RWPE2 (cell line): Measurements from ENCODE around the gene PFAS.
A peak's percentile ranks its signal among the peaks of the same experiment; 100 is the strongest.

Experiments
- ATAC-seq: fragments of 200-7000 bp; cut with Tn5 transposase; 3 replicates; pipeline ENCODE4 v1.9.1; 2021; ENCODE audit warnings: low read depth
- DNase-seq: peaks from one replicate; pipeline ENCODE4 v3.0.0-alpha.2; 2020; ENCODE audit warnings: low spot score
- H3K27ac ChIP-seq: fragments of 450-650 bp; 2 replicates; pipeline ENCODE4 v1.5.1; 2017; ENCODE audit warnings: mild to moderate bottlenecking; ENCODE audit not compliant: poor library complexity, severe bottlenecking
- H3K27me3 ChIP-seq: fragments of 250-450 bp; sonication (Bioruptor Pico); 2 replicates; pipeline ENCODE4 v1.5.1; 2021; ENCODE audit warnings: mild to moderate bottlenecking, moderate library complexity; ENCODE audit not compliant: insufficient read depth, poor library complexity, severe bottlenecking
- H3K36me3 ChIP-seq: fragments of 250-450 bp; sonication (Bioruptor Pico); 2 replicates; pipeline ENCODE4 v1.5.1; 2020; ENCODE audit warnings: low read depth, mild to moderate bottlenecking, moderate library complexity
- H3K4me1 ChIP-seq: fragments of 250-450 bp; sonication (Bioruptor Pico); 2 replicates; pipeline ENCODE4 v1.5.1; 2021; ENCODE audit warnings: mild to moderate bottlenecking, moderate library complexity; ENCODE audit not compliant: insufficient read depth, poor library complexity, severe bottlenecking
- H3K4me3 ChIP-seq: fragments of 250-450 bp; sonication (Bioruptor Pico); 2 replicates; pipeline ENCODE4 v1.5.1; 2021; ENCODE audit warnings: mild to moderate bottlenecking, moderate library complexity; ENCODE audit not compliant: severe bottlenecking
- H3K9me3 ChIP-seq: fragments of 250-450 bp; sonication (Bioruptor Pico); 2 replicates; pipeline ENCODE4 v1.5.1; 2021; ENCODE audit warnings: mild to moderate bottlenecking, moderate library complexity; ENCODE audit not compliant: severe bottlenecking
- TF ChIP-seq, protein P1 (sequence below): fragments of 450-650 bp; IDR thresholded peaks from one replicate; pipeline ENCODE4 v1.5.1; 2017; ENCODE audit warnings: mild to moderate bottlenecking, moderate library complexity; ENCODE audit not compliant: poor library complexity, severe bottlenecking

The PFAS gene

GRCh38 chr17:8223356-8224126 is 25.5 kb upstream of the PFAS start:
- DNase-seq (no peak), ATAC-seq (peak; percentile 4; the same call in 2 of the 3 replicates)
- Histone ChIP-seq H3K27ac (peak overlapping the region; percentile 88), H3K9me3 (no peaks in the 10 kb centered on the region), H3K4me3 (peak overlapping the region; percentile 54), H3K27me3 (no peaks in the 10 kb centered on the region), H3K4me1 (peaks cover 5% of the 10 kb centered on the region), H3K36me3 (peaks cover 12% of the 10 kb centered on the region)
- TF ChIP-seq, protein P1, sequence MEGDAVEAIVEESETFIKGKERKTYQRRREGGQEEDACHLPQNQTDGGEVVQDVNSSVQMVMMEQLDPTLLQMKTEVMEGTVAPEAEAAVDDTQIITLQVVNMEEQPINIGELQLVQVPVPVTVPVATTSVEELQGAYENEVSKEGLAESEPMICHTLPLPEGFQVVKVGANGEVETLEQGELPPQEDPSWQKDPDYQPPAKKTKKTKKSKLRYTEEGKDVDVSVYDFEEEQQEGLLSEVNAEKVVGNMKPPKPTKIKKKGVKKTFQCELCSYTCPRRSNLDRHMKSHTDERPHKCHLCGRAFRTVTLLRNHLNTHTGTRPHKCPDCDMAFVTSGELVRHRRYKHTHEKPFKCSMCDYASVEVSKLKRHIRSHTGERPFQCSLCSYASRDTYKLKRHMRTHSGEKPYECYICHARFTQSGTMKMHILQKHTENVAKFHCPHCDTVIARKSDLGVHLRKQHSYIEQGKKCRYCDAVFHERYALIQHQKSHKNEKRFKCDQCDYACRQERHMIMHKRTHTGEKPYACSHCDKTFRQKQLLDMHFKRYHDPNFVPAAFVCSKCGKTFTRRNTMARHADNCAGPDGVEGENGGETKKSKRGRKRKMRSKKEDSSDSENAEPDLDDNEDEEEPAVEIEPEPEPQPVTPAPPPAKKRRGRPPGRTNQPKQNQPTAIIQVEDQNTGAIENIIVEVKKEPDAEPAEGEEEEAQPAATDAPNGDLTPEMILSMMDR: peak; percentile 28

DNA sequence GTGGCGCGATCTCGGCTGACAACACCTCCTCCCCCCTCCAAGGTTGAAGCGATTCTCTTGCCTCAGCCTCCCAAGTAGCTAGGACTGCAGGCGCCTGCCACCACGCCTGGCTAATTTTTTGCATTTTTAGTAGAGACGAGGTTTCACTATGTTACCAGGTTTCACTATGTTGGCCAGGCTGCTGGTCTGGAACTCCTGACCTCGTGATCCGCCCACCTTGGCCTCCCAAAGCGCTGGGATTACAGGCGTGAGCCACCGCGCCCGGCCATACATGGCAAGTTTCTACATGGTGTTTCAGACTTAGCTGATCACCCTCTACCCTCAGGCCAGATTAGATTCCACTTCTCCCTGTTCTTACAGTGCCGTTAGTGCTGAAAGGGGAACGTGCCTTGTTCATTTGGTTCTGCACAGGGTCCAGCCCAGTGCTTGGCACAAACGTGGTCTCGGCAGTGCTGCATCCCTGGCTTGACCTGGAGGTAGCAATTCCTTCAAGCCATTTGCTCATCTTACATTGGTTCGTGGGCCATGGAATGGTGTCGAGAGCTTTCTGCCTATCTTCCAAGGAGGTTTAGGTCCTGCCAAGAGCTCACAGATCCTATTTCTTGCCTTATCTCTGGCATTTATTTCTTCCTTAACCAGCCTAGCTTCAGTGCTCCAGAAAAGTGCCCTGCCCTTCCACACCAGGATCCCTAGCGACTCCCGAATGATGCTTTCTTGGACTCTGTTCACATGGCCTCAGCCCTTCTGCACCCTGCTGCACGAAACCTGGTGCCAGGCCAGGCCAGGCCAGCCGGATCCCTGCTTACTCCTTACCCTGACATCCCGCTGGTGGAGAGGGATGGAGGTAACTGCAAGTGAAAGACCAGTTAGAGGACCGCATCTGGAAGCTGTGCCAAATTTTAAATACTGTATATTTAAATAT is 23.9 kb upstream of the PFAS start:
- no peak overlapping the region for H3K27ac ChIP-seq
- no peak overlapping the region for H3K4me3 ChIP-seq
- H3K9me3 ChIP-seq: no peaks in the 10 kb centered on the region
- ATAC-seq (no peak), DNase-seq (no peak)
- TF ChIP-seq, protein P1: no peak
- H3K27me3 ChIP-seq: no peaks in the 10 kb centered on the region
- H3K4me1 ChIP-seq: peaks cover 5% of the 10 kb centered on the region
- H3K36me3 ChIP-seq: peaks cover 27% of the 10 kb centered on the region

- peaks cover 5% of the 10 kb centered on the region for H3K4me1 ChIP-seq
- peak overlapping the region; percentile 26 for H3K4me3 ChIP-seq
- H3K27ac ChIP-seq: peak overlapping the region; percentile 34
- H3K9me3 ChIP-seq: no peaks in the 10 kb centered on the region
- DNase-seq (no peak), ATAC-seq (no peak)
- TF ChIP-seq, protein P1: no peak
- H3K27me3 ChIP-seq: no peaks in the 10 kb centered on the region
- peaks cover 35% of the 10 kb centered on the region for H3K36me3 ChIP-seq
Measured at GRCh38 chr17:8225813-8226535, 23.1 kb upstream of the PFAS start.

DNA sequence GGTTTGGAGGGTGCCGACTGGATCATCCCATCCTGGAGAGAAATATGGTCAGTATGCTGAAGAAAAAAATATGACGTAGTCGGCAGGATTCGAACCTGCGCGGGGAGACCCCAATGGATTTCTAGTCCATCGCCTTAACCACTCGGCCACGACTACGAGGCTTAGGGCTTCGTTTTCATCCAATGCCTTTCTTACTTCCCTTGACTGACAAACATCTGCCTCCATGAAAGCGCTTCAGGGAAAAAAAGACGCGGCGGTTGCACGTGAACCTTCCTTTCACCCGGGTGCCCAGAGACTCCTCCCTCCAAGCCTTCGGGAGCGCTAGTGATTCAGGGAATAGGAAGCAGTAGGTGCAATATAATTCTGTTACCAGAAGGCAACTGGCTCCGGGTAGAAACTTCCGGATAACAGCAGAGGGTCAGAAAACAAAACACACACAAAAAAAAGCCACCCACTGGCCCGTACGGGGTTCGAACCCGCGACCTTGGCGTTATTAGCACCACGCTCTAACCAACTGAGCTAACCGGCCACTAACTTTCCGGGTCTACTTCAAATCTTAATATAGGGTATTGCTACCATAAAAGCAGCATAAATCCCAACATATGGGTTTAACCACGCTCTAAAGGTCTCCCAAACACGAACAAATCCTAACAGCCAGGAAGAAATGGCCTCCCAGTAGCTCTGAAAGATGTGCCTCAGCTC is 22.4 kb upstream of the PFAS start:
- peaks cover 42% of the 10 kb centered on the region for H3K36me3 ChIP-seq
- TF ChIP-seq, protein P1: no peak
- peak overlapping the region; percentile 26 for H3K4me3 ChIP-seq
- no peaks in the 10 kb centered on the region for H3K27me3 ChIP-seq
- H3K27ac ChIP-seq: peak overlapping the region; percentile 34
- no peaks in the 10 kb centered on the region for H3K9me3 ChIP-seq
- H3K4me1 ChIP-seq: peaks cover 5% of the 10 kb centered on the region
- DNase-seq (no peak), ATAC-seq (peak; percentile 5)
